PC-3 (cell line): ENCODE data around the gene GLTPD2. TPM values are rescaled to one million over a fixed set of nuclear protein-coding genes. Genes with fewer than 3 reads are reported as not detected.

ENCODE experiments used
- ATAC-seq: fragments of 200-7000 bp; cut with Tn5 transposase; 2 replicates; pipeline ENCODE4 v1.9.1; 2020; ENCODE audit warnings: mild to moderate bottlenecking, moderate library complexity
- BruUV-seq: library from RNA; stranded (reverse); fragments of 400-500 nt; replicated peaks from 2 replicates; lab custom pipeline; 2021; lab: Mats Ljungman, UMichigan
- CTCF ChIA-PET: fragments of 300-600 bp; sonication (Branson Sonifier 250); formaldehyde crosslinking; loops from one replicate; lab custom pipeline; 2022; ENCODE audit warnings: antibody characterized with exemption; lab: Charles Lee
- POLR2A ChIA-PET: fragments of 300-600 bp; sonication (Branson Sonifier 250); formaldehyde crosslinking; loops from one replicate; lab custom pipeline; 2022; ENCODE audit warnings: antibody characterized with exemption; ENCODE audit not compliant: unreplicated experiment; lab: Charles Lee
- DNase-seq: peaks from one replicate; pipeline ENCODE4 v3.0.0-alpha.2; 2015
- H2AFZ ChIP-seq: fragments of 300-600 bp; sonication (generic); 2 replicates; pipeline ENCODE4 v1.6.0; 2016; ENCODE audit warnings: antibody characterized with exemption, low read length
- H3F3A ChIP-seq: fragments of 300-600 bp; sonication (generic); one replicate; pipeline ENCODE4 v1.6.0; 2017; ENCODE audit warnings: antibody characterized with exemption, low read length, control low read depth, mild to moderate bottlenecking; ENCODE audit not compliant: unreplicated experiment
- H3K27ac ChIP-seq: fragments of 300-600 bp; sonication (generic); 2 replicates; pipeline ENCODE4 v1.5.1; 2016; ENCODE audit warnings: mild to moderate bottlenecking, low read length
- H3K27me3 ChIP-seq: fragments of 300-600 bp; sonication (generic); 2 replicates; pipeline ENCODE4 v1.6.1; 2016; ENCODE audit warnings: low read length, mixed read lengths
- H3K36me3 ChIP-seq: fragments of 300-600 bp; sonication (generic); 2 replicates; pipeline ENCODE4 v1.6.1; 2016; ENCODE audit warnings: low read depth, mixed run types, low read length, mixed read lengths
- H3K4me1 ChIP-seq: fragments of 300-600 bp; sonication (generic); 2 replicates; pipeline ENCODE4 v1.5.1; 2016; ENCODE audit warnings: low read length; ENCODE audit not compliant: insufficient read depth
- H3K4me2 ChIP-seq: fragments of 300-600 bp; sonication (generic); 2 replicates; pipeline ENCODE4 v1.6.0; 2016; ENCODE audit warnings: low read length
- H3K4me3 ChIP-seq: fragments of 300-600 bp; sonication (generic); 2 replicates; pipeline ENCODE4 v1.5.1; 2016; ENCODE audit warnings: mild to moderate bottlenecking, low read length, mixed read lengths
- H3K79me2 ChIP-seq: fragments of 300-600 bp; sonication (generic); 2 replicates; pipeline ENCODE4 v1.6.1; 2017; ENCODE audit warnings: low read length, mixed read lengths
- H3K9ac ChIP-seq: fragments of 300-600 bp; sonication (generic); 2 replicates; pipeline ENCODE4 v1.6.0; 2016; ENCODE audit warnings: mild to moderate bottlenecking, low read length
- H3K9me2 ChIP-seq: fragments of 300-600 bp; sonication (generic); replicated peaks from 2 replicates; pipeline ENCODE4 v1.6.1; 2016; ENCODE audit warnings: mixed run types, low read length, mixed read lengths
- H3K9me3 ChIP-seq: fragments of 300-600 bp; sonication (generic); 2 replicates; pipeline ENCODE4 v1.6.1; 2016; ENCODE audit warnings: low read length, mixed read lengths
- H4K20me1 ChIP-seq: fragments of 300-600 bp; sonication (generic); 2 replicates; pipeline ENCODE4 v1.6.1; 2016; ENCODE audit warnings: low read length, mixed read lengths
- EZH2 ChIP-seq: fragments of 300-600 bp; sonication (generic); IDR thresholded peaks from one replicate; pipeline ENCODE4 v1.6.1; 2017; ENCODE audit warnings: antibody characterized with exemption, mild to moderate bottlenecking, low read length; ENCODE audit not compliant: unreplicated experiment
- EZH2phosphoT487 ChIP-seq: fragments of 300-600 bp; sonication (generic); IDR thresholded peaks from 2 replicates; pipeline ENCODE4 v1.6.1; 2018; ENCODE audit warnings: mild to moderate bottlenecking, antibody characterized with exemption, low read length, borderline replicate concordance
- intact Hi-C: fragments of 100-400 bp; cut with micrococcal nuclease; formaldehyde crosslinking; loops from 2 replicates; pipeline ENCODE4 v1.9.0; 2023
- total RNA-seq: library from RNA; depleted of rRNA; stranded (reverse); fragments of >200 nt; gene quantifications from 2 replicates; pipeline ENCODE4 v1.2.3, GENCODE V29; 2014
- TF ChIP-seq, protein P1 (sequence below): fragments of 300-600 bp; sonication (generic); conservative IDR thresholded peaks from 2 replicates; pipeline ENCODE4 v1.5.1; 2017; ENCODE audit warnings: antibody characterized with exemption, low read depth, mild to moderate bottlenecking, low read length

GLTPD2 gene
- total RNA-seq, 1 experiment from 2014 or later, result not detected

DNA sequence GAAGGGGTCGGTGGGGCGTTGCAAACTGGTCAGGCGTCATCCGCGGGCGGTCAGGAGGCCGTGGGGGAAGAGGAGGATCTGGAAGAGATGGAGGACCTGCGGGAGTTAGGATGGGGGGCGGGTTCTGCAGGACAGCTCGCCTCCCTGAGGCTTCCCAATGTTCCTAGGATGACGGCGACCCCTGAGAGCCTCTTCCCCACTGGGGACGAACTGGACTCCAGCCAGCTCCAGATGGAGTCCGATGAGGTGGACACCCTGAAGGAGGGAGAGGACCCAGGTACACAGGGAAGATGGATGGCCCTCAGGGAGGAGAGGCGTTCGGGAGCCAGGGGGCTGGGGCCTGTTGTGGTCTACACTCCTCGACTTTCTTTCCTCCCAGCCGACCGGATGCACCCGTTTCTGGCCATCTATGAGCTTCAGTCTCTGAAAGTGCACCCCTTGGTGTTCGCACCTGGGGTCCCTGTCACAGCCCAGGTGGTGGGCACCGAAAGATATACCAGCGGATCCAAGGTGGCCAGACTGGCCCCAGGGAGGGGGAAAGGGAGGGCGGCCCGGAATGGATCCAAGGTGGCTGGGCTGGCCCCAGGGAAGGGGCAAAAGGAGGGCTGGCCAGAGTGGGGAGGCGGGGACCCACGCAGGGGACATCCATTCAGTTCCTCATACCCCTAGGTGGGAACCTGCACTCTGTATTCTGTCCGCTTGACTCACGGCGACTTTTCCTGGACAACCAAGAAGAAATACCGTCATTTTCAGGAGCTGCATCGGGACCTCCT, 19.0 kb downstream of the GLTPD2 start:
- Histone ChIP-seq H3K36me3 (no peaks in the 10 kb centered on the region), H3K9me3 (no peaks in the 10 kb centered on the region), H3F3A (no peaks in the 10 kb centered on the region), H3K4me3 (peak overlapping the region; percentile 78), H2AFZ (no peak overlapping the region), H3K4me1 (peaks cover 9% of the 10 kb centered on the region), H3K27ac (no peak overlapping the region), H3K9ac (no peak overlapping the region; the same call in 1 of the 2 replicates), H4K20me1 (no peaks in the 10 kb centered on the region), H3K4me2 (peak overlapping the region; percentile 88), H3K27me3 (no peaks in the 10 kb centered on the region), H3K79me2 (no peaks in the 10 kb centered on the region), H3K9me2 (no peaks in the 10 kb centered on the region)
- ChIA-PET POLR2A (interaction anchor here (0.5 kb wide), 1 partner anchor 1299 kb away, joined by 9 read pairs; no protein-coding TSS in a partner anchor), CTCF (no interaction called here)
- TF ChIP-seq EZH2, result no peak
- TF ChIP-seq EZH2phosphoT487, result no peak
- TF ChIP-seq, protein P1, sequence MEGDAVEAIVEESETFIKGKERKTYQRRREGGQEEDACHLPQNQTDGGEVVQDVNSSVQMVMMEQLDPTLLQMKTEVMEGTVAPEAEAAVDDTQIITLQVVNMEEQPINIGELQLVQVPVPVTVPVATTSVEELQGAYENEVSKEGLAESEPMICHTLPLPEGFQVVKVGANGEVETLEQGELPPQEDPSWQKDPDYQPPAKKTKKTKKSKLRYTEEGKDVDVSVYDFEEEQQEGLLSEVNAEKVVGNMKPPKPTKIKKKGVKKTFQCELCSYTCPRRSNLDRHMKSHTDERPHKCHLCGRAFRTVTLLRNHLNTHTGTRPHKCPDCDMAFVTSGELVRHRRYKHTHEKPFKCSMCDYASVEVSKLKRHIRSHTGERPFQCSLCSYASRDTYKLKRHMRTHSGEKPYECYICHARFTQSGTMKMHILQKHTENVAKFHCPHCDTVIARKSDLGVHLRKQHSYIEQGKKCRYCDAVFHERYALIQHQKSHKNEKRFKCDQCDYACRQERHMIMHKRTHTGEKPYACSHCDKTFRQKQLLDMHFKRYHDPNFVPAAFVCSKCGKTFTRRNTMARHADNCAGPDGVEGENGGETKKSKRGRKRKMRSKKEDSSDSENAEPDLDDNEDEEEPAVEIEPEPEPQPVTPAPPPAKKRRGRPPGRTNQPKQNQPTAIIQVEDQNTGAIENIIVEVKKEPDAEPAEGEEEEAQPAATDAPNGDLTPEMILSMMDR, result no peak
- BruUV-seq, result TSS peak; percentile 65
- intact Hi-C loops, result loop anchor here (1.0 kb wide), 1 partner anchor 26 kb away; the partner anchor contains the start of gene MINK1
- ATAC-seq (no peak; the same call in 1 of the 2 replicates), DNase-seq (no peak)

DNA sequence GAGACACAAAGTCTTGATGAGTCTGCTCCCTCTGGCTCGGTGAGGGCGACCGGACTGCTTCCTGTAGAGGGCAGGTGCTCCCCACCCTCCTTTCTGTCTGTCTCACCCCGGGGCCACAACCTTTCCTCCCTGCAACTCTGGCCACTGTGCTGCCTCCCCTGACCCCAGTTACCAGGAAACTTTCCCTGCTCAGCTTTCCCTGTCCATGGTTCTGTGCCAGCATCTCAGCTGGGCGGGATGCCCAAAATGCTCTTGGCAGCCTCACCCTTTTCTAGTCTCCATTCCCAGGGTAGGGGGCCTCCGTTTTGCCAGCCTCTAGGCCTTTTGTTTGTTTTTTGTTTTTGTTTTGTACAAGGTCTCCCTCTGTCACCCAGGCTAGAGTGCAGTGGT, 19.6 kb downstream of the GLTPD2 start:
- Histone ChIP-seq H3K4me1 (peaks cover 9% of the 10 kb centered on the region), H4K20me1 (no peaks in the 10 kb centered on the region), H3K9me3 (no peaks in the 10 kb centered on the region), H3F3A (no peaks in the 10 kb centered on the region), H3K9me2 (no peaks in the 10 kb centered on the region), H2AFZ (no peak overlapping the region), H3K4me3 (peak overlapping the region; percentile 78), H3K9ac (no peak overlapping the region), H3K79me2 (no peaks in the 10 kb centered on the region), H3K36me3 (no peaks in the 10 kb centered on the region), H3K27ac (no peak overlapping the region), H3K4me2 (peak overlapping the region; percentile 88; the same call in 1 of the 2 replicates), H3K27me3 (no peaks in the 10 kb centered on the region)
- intact Hi-C loops, result no loop called here
- ATAC-seq (no peak), DNase-seq (no peak)
- TF ChIP-seq EZH2 (no peak), EZH2phosphoT487 (no peak)
- TF ChIP-seq, protein P1, result no peak
- BruUV-seq, result no TSS peak
- ChIA-PET CTCF (no interaction called here), POLR2A (interaction anchor here (0.5 kb wide), 1 partner anchor 1300 kb away, joined by 9 read pairs; no protein-coding TSS in a partner anchor)
